HEK293 (cell line): ENCODE results near the gene GPATCH3.

Source experiments
- GLIS1 ChIP-seq: fragments of 450-650 bp; formaldehyde crosslinking; IDR thresholded peaks from 2 replicates; pipeline ENCODE4 v1.5.1; 2016; ENCODE audit warnings: missing biosample characterization, missing genetic modification characterization
- IKZF3 ChIP-seq: fragments of 450-650 bp; IDR thresholded peaks from 2 replicates; pipeline ENCODE4 v1.5.0; 2018; ENCODE audit warnings: missing biosample characterization, mild to moderate bottlenecking, missing genetic modification characterization, moderate library complexity
- KLF10 ChIP-seq: fragments of 450-650 bp; IDR thresholded peaks from 2 replicates; pipeline ENCODE4 v1.5.1; 2018; ENCODE audit warnings: missing biosample characterization, mild to moderate bottlenecking, missing genetic modification characterization
- KLF8 ChIP-seq: fragments of 450-650 bp; formaldehyde crosslinking; IDR thresholded peaks from 2 replicates; pipeline ENCODE4 v1.5.1; 2016; ENCODE audit warnings: missing biosample characterization, missing genetic modification characterization
- OSR2 ChIP-seq: fragments of 450-650 bp; formaldehyde crosslinking; IDR thresholded peaks from 2 replicates; pipeline ENCODE4 v1.5.1; 2016; ENCODE audit warnings: missing biosample characterization, missing genetic modification characterization
- PRDM1 ChIP-seq: fragments of 450-650 bp; formaldehyde crosslinking; IDR thresholded peaks from 2 replicates; pipeline ENCODE4; 2016; ENCODE audit warnings: missing biosample characterization, missing genetic modification characterization
- SCRT2 ChIP-seq: fragments of 450-650 bp; formaldehyde crosslinking; IDR thresholded peaks from 2 replicates; pipeline ENCODE4 v1.5.1; 2016; ENCODE audit warnings: missing biosample characterization, missing genetic modification characterization
- SETDB1 ChIP-seq: IDR thresholded peaks from one replicate; pipeline ENCODE4 v1.6.1; 2017; ENCODE audit warnings: mild to moderate bottlenecking, low read length, moderate library complexity, mixed read lengths; ENCODE audit not compliant: insufficient read length
- TRIM28 ChIP-seq: IDR thresholded peaks from 2 replicates; pipeline ENCODE4 v1.6.1; 2011; ENCODE audit warnings: low read length, control low read depth, borderline replicate concordance
- WT1 ChIP-seq: fragments of 450-650 bp; formaldehyde crosslinking; IDR thresholded peaks from 2 replicates; pipeline ENCODE4 v1.5.1; 2016; ENCODE audit warnings: missing biosample characterization, missing genetic modification characterization
- YY1 ChIP-seq: fragments of 450-650 bp; formaldehyde crosslinking; IDR thresholded peaks from 2 replicates; pipeline ENCODE4 v1.5.1; 2018; ENCODE audit warnings: missing biosample characterization, missing genetic modification characterization
- ZBTB1 ChIP-seq: fragments of 450-650 bp; formaldehyde crosslinking; IDR thresholded peaks from 2 replicates; pipeline ENCODE4 v1.5.1; 2016; ENCODE audit warnings: missing biosample characterization, missing genetic modification characterization
- ZFP3 ChIP-seq: fragments of 450-650 bp; formaldehyde crosslinking; IDR thresholded peaks from 2 replicates; pipeline ENCODE4 v1.5.1; 2016; ENCODE audit warnings: low read depth, missing biosample characterization, missing genetic modification characterization
- ZNF10 ChIP-seq: fragments of 450-650 bp; formaldehyde crosslinking; IDR thresholded peaks from 2 replicates; pipeline ENCODE4 v1.5.1; 2017; ENCODE audit warnings: missing biosample characterization, missing genetic modification characterization
- ZNF112 ChIP-seq: fragments of 450-650 bp; formaldehyde crosslinking; IDR thresholded peaks from 2 replicates; pipeline ENCODE4 v1.5.0; 2017; ENCODE audit warnings: missing biosample characterization, missing genetic modification characterization
- ZNF2 ChIP-seq: fragments of 450-650 bp; formaldehyde crosslinking; IDR thresholded peaks from 2 replicates; pipeline ENCODE4 v1.5.1; 2016; ENCODE audit warnings: missing biosample characterization, missing genetic modification characterization
- ZNF221 ChIP-seq: fragments of 450-650 bp; formaldehyde crosslinking; IDR thresholded peaks from 2 replicates; pipeline ENCODE4 v1.5.1; 2017; ENCODE audit warnings: missing biosample characterization, missing genetic modification characterization, borderline replicate concordance
- ZNF311 ChIP-seq: fragments of 450-650 bp; formaldehyde crosslinking; IDR thresholded peaks from 2 replicates; pipeline ENCODE4 v1.5.1; 2017; ENCODE audit warnings: missing biosample characterization, missing genetic modification characterization, borderline replicate concordance
- ZNF350 ChIP-seq: fragments of 450-650 bp; formaldehyde crosslinking; IDR thresholded peaks from 2 replicates; pipeline ENCODE4 v1.5.0; 2017; ENCODE audit warnings: missing biosample characterization, mild to moderate bottlenecking, missing genetic modification characterization
- ZNF391 ChIP-seq: fragments of 450-650 bp; formaldehyde crosslinking; IDR thresholded peaks from 2 replicates; pipeline ENCODE4 v1.5.1; 2016; ENCODE audit warnings: low read depth, missing biosample characterization, missing genetic modification characterization, borderline replicate concordance
- ZNF473 ChIP-seq: fragments of 450-650 bp; formaldehyde crosslinking; IDR thresholded peaks from 2 replicates; pipeline ENCODE4 v1.5.1; 2017; ENCODE audit warnings: missing biosample characterization, missing genetic modification characterization
- ZNF514 ChIP-seq: fragments of 450-650 bp; formaldehyde crosslinking; IDR thresholded peaks from 2 replicates; pipeline ENCODE4 v1.5.1; 2016; ENCODE audit warnings: missing biosample characterization, missing genetic modification characterization
- ZNF571 ChIP-seq: fragments of 450-650 bp; formaldehyde crosslinking; IDR thresholded peaks from 2 replicates; pipeline ENCODE4 v1.5.0; 2017; ENCODE audit warnings: missing biosample characterization, missing genetic modification characterization
- ZNF596 ChIP-seq: fragments of 450-650 bp; IDR thresholded peaks from 2 replicates; pipeline ENCODE4 v1.5.0; 2018; ENCODE audit warnings: missing biosample characterization, mild to moderate bottlenecking, missing genetic modification characterization, moderate library complexity
- ZNF600 ChIP-seq: fragments of 450-650 bp; formaldehyde crosslinking; IDR thresholded peaks from 2 replicates; pipeline ENCODE4 v1.5.1; 2016; ENCODE audit warnings: missing biosample characterization, missing genetic modification characterization
- ZNF623 ChIP-seq: fragments of 450-650 bp; formaldehyde crosslinking; IDR thresholded peaks from 2 replicates; pipeline ENCODE4 v1.5.1; 2016; ENCODE audit warnings: missing biosample characterization, missing genetic modification characterization
- ZNF701 ChIP-seq: fragments of 450-650 bp; formaldehyde crosslinking; IDR thresholded peaks from 2 replicates; pipeline ENCODE4 v1.5.1; 2016; ENCODE audit warnings: missing biosample characterization, missing genetic modification characterization
- ZNF785 ChIP-seq: fragments of 450-650 bp; formaldehyde crosslinking; IDR thresholded peaks from 2 replicates; pipeline ENCODE4 v1.5.1; 2016; ENCODE audit warnings: missing biosample characterization, missing genetic modification characterization
- ZNF791 ChIP-seq: fragments of 450-650 bp; formaldehyde crosslinking; IDR thresholded peaks from 2 replicates; pipeline ENCODE4 v1.5.1; 2016; ENCODE audit warnings: missing biosample characterization, missing genetic modification characterization
- TF ChIP-seq, protein P1 (sequence below): fragments of 450-650 bp; formaldehyde crosslinking; IDR thresholded peaks from 2 replicates; pipeline ENCODE4 v1.5.1; 2016; ENCODE audit warnings: missing biosample characterization, missing genetic modification characterization
- TF ChIP-seq, protein P2 (sequence below): fragments of 450-650 bp; formaldehyde crosslinking; IDR thresholded peaks from 2 replicates; pipeline ENCODE4 v1.5.1; 2016; ENCODE audit warnings: missing biosample characterization, missing genetic modification characterization
- TF ChIP-seq, protein P3 (sequence below): fragments of 450-650 bp; formaldehyde crosslinking; IDR thresholded peaks from 2 replicates; pipeline ENCODE4 v1.5.1; 2016; ENCODE audit warnings: missing biosample characterization, missing genetic modification characterization
- TF ChIP-seq, protein P4 (sequence below): fragments of 450-650 bp; formaldehyde crosslinking; IDR thresholded peaks from 2 replicates; pipeline ENCODE4 v1.5.1; 2016; ENCODE audit warnings: missing biosample characterization, missing genetic modification characterization
- TF ChIP-seq, protein P5 (sequence below): fragments of 450-650 bp; formaldehyde crosslinking; IDR thresholded peaks from 2 replicates; pipeline ENCODE4 v1.5.1; 2016; ENCODE audit warnings: missing biosample characterization, missing genetic modification characterization

The GPATCH3 gene

DNA sequence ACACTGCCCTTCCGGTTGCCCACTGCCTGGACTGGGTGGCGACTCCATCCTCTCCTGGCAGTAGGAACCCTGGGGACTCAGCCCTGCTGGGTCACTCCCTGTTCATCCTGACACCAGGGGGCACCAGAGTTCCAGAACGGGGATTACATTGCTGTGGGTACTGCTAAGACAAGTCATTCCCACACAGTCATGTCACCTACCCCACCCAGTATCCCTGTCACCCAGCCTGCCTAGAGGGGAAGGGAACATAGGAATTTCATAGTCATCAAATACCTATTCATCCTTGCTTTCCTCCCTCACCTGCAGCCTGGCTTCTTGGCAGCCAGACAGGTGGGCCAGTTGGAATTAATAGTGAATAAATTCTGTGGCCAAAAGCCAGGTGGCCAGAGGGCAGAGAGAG lies 47.1 kb downstream of the GPATCH3 start (continued):
- TF ChIP-seq SETDB1 (no peak), ZNF791 (tag by site-specific recombination) (no peak), ZNF785 (tag by site-specific recombination) (no peak), ZNF311 (tag by site-specific recombination) (no peak), ZNF571 (tag by site-specific recombination) (no peak), ZFP3 (no peak), ZNF112 (no peak), ZNF473 (tag by site-specific recombination) (no peak), PRDM1 (no peak), ZNF514 (tag by site-specific recombination) (no peak), WT1 (no peak), ZBTB1 (tag by site-specific recombination) (no peak), ZNF600 (tag by site-specific recombination) (peak; percentile 80), ZNF391 (tag by site-specific recombination) (no peak), ZNF2 (tag by site-specific recombination) (no peak), YY1 (no peak), ZNF701 (tag by site-specific recombination) (no peak), KLF8 (tag by site-specific recombination) (peak; percentile 48; the same call in 1 of the 2 replicates), ZNF350 (tag by site-specific recombination) (no peak), ZNF10 (tag by site-specific recombination) (no peak), OSR2 (no peak), ZNF596 (tag by site-specific recombination) (no peak), KLF10 (no peak), ZNF623 (tag by site-specific recombination) (no peak), TRIM28 (no peak), SCRT2 (no peak), IKZF3 (tag by site-specific recombination) (peak; percentile 30; the same call in 1 of the 2 replicates), GLIS1 (tag by site-specific recombination) (0 out of 2 replicates have a peak, but pooled peaks have one; percentile 23), ZNF221 (tag by site-specific recombination) (no peak)
- TF ChIP-seq, protein P1, sequence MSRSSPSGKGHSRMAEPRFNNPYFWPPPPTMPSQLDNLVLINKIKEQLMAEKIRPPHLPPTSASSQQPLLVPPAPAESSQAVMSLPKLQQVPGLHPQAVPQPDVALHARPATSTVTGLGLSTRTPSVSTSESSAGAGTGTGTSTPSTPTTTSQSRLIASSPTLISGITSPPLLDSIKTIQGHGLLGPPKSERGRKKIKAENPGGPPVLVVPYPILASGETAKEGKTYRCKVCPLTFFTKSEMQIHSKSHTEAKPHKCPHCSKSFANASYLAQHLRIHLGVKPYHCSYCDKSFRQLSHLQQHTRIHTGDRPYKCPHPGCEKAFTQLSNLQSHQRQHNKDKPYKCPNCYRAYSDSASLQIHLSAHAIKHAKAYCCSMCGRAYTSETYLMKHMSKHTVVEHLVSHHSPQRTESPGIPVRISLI (tag by site-specific recombination), result no peak
- TF ChIP-seq, protein P2, sequence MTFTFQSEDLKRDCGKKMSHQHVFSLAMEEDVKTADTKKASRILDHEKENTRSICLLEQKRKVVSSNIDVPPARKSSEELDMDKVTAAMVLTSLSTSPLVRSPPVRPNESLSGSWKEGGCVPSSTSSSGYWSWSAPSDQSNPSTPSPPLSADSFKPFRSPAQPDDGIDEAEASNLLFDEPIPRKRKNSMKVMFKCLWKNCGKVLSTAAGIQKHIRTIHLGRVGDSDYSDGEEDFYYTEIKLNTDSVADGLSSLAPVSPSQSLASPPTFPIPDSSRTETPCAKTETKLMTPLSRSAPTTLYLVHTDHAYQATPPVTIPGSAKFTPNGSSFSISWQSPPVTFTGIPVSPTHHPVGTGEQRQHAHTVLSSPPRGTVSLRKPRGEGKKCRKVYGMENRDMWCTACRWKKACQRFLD (tag by site-specific recombination), result no peak
- TF ChIP-seq, protein P3, sequence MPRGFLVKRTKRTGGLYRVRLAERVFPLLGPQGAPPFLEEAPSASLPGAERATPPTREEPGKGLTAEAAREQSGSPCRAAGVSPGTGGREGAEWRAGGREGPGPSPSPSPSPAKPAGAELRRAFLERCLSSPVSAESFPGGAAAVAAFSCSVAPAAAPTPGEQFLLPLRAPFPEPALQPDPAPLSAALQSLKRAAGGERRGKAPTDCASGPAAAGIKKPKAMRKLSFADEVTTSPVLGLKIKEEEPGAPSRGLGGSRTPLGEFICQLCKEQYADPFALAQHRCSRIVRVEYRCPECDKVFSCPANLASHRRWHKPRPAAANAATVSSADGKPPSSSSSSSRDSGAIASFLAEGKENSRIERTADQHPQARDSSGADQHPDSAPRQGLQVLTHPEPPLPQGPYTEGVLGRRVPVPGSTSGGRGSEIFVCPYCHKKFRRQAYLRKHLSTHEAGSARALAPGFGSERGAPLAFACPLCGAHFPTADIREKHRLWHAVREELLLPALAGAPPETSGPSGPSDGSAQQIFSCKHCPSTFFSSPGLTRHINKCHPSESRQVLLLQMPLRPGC (tag by site-specific recombination), result peak; percentile 54; the same call in 1 of the 2 replicates
- TF ChIP-seq, protein P4, sequence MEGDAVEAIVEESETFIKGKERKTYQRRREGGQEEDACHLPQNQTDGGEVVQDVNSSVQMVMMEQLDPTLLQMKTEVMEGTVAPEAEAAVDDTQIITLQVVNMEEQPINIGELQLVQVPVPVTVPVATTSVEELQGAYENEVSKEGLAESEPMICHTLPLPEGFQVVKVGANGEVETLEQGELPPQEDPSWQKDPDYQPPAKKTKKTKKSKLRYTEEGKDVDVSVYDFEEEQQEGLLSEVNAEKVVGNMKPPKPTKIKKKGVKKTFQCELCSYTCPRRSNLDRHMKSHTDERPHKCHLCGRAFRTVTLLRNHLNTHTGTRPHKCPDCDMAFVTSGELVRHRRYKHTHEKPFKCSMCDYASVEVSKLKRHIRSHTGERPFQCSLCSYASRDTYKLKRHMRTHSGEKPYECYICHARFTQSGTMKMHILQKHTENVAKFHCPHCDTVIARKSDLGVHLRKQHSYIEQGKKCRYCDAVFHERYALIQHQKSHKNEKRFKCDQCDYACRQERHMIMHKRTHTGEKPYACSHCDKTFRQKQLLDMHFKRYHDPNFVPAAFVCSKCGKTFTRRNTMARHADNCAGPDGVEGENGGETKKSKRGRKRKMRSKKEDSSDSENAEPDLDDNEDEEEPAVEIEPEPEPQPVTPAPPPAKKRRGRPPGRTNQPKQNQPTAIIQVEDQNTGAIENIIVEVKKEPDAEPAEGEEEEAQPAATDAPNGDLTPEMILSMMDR (tag by site-specific recombination), result peak; percentile 45; the same call in 1 of the 2 replicates
- TF ChIP-seq, protein P5, sequence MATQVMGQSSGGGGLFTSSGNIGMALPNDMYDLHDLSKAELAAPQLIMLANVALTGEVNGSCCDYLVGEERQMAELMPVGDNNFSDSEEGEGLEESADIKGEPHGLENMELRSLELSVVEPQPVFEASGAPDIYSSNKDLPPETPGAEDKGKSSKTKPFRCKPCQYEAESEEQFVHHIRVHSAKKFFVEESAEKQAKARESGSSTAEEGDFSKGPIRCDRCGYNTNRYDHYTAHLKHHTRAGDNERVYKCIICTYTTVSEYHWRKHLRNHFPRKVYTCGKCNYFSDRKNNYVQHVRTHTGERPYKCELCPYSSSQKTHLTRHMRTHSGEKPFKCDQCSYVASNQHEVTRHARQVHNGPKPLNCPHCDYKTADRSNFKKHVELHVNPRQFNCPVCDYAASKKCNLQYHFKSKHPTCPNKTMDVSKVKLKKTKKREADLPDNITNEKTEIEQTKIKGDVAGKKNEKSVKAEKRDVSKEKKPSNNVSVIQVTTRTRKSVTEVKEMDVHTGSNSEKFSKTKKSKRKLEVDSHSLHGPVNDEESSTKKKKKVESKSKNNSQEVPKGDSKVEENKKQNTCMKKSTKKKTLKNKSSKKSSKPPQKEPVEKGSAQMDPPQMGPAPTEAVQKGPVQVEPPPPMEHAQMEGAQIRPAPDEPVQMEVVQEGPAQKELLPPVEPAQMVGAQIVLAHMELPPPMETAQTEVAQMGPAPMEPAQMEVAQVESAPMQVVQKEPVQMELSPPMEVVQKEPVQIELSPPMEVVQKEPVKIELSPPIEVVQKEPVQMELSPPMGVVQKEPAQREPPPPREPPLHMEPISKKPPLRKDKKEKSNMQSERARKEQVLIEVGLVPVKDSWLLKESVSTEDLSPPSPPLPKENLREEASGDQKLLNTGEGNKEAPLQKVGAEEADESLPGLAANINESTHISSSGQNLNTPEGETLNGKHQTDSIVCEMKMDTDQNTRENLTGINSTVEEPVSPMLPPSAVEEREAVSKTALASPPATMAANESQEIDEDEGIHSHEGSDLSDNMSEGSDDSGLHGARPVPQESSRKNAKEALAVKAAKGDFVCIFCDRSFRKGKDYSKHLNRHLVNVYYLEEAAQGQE (tag by site-specific recombination), result no peak
- TF ChIP-seq, all 188 proteins: peak for 12
